Activated T-helper 1 cell treated with anti-CD3 and anti-CD28 coated beads, Interleukin-2, amount 50 U/mL, for 16 hours (primary cell): ENCODE measurements around the gene DNAAF1.
A peak's percentile ranks its signal among the peaks of the same experiment; 100 is the strongest.

Experiments used
- DNase-seq, 2 donors: peaks; one replicate each; pipeline ENCODE4 v3.0.0-alpha.2; 2020; ENCODE audit warnings: low read depth in 1 of 2, low spot score in 1 of 2

Gene DNAAF1

GRCh38 chr16:84121007-84121406, 24.1 kb upstream of the DNAAF1 start:
- DNase-seq, result no peak

DNA sequence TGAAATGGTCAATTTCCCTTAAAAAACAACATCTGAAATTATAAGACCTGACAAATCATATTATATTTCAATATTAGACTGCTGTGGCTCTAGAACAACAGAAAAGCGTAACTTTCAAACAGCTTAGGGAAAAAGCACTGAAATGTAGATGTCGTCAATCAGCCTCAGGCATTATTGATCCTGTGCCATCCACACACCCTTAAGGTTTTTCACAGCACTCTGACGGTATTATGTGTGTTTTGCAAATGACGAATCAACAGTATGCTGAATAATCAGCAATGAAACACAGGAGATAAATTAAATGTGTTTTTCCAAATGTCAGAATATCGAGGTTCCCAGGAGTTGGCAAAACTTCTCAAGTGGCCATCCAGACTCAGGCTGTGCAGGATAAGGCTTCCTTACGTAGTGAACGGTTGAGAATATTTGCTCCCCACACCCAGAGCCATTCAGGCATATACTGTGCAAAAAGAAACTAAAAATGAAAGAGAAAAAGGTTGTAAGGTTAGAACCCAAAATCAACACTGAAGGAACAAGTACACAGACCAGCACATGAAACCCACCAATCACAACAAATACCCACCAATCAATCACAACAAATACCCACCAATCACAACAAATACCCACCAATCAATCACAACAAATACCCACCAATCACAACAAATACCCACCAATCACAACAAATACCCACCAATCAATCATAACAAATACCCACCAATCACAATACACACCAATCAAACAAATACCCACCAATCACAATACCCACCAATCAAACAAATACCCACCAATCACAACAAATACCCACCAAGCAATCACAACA, 20.6 kb upstream of the DNAAF1 start:
- DNase-seq, result no peak

DNA sequence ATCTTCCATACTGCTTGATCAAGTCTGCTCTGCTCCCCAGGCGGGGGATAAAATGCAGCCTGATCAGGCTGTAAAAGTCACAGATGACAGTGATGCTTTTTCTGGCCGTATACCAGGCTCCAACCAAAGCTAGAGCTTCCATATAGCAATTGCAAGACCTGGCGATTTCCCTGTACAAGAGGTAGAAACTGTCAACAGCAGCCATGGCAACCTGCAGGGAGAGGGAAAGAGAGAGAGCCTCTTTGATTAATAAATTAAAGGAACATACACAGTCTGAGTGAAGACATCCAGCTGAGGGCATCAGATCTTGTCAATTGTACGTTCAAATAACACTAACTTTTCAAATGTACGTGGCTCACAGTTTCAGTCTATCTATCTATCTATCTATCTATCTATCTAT, 14.0 kb upstream of the DNAAF1 start:
- DNase-seq, result no peak

- no peak for DNase-seq
Measured at GRCh38 chr16:84132527-84133285, 12.4 kb upstream of the DNAAF1 start.

- DNase-seq, result no peak
Measured at GRCh38 chr16:84136331-84137125, 8.6 kb upstream of the DNAAF1 start.

DNA sequence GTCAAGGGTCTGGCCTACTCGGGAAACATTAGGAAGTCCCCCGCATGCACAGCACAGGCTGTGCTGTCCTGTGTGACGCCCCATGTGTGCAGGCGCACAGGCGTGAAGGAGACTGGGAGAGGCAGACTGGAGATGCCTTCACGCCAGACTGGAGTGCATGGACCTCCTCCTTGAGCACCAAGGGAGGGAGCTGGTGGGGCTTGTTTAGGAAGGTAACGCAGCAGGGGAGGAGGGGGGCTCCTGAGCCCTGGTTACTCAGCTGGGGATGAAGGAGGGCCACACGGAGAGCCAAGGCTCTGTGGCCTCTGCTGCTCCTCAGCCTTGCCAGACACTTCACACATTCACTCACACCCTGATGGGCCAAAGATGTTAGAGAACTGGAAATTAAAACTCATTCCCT, 7.8 kb upstream of the DNAAF1 start:
- DNase-seq, result no peak

GRCh38 chr16:84137769-84138357, 7.2 kb upstream of the DNAAF1 start:
- DNase-seq, result no peak

GRCh38 chr16:84138500-84138823, 6.6 kb upstream of the DNAAF1 start:
- DNase-seq, result no peak

- no peak for DNase-seq
Measured at GRCh38 chr16:84138824-84139627, 6.1 kb upstream of the DNAAF1 start.

DNA sequence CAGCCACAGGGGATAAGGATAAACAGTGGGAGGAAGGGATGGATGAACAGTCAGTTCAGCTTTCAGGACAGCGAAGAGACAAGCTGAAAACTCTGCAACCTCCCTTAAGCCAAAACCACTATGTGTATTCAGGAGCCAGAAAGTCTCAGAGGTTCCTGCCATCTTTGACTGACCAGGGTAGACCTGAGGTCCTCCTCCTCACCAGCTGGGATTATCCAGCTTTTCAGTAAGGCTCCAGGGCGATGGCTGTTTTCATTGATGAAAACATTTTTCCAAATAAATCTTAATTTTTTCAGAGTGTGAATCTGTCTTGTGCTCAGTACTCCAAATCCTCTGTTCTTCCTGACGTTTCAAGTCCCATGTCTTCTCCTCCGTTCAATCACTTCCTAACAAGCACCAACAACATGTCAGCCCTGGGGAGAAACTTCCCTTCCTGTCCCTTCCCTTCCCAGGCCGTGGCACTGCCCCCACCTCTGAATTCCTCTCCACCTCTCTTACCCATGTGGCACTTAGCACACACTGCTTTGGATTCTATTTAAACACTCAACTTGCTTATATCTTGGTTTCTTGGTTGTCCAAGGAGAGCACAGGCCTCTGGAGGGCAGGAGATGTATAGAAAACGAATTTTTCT, 5.4 kb upstream of the DNAAF1 start:
- no peak for DNase-seq

DNA sequence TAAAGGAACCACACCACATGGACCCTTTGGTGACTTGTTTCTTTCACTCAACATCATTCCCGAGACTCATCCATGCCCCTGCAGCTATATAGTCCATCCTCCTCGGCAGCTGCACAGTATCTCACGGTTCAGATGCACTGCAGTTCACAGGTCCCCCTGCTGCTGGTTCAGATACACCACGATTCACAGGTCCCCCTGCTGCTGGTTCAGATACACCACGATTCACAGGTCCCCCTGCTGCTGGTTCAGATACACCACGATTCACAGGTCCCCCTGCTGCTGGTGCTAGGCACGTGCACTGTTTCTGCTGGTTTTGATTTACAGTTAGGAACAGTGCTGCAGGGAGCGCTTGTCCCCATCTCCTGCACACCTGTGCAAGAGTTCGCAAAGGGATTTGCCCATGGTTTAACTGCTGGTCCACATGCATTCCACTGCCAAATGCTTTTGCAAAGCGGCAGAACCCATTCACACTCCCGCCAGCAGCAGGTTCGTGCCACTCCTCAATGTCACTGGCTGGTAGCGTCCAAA, 3.9 kb upstream of the DNAAF1 start:
- no peak for DNase-seq

DNA sequence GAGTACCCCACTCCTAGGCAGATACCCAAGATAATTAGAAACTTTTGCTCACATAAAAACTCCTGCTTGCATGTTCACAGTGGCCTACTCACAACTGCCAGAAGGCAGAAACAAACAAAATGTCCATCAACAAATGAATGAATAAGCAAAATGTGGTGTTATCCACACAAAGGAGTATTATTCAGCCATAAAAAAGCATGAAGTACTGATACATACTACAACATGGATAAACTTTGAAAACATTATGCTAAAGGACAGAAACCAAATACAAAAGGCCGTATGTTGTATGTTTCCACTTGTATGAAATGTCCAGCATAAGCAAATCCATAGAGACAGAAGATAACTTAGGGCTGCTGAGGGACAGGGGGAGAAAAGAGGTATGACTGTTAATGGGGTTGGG, 2.0 kb upstream of the DNAAF1 start:
- DNase-seq, result no peak

DNA sequence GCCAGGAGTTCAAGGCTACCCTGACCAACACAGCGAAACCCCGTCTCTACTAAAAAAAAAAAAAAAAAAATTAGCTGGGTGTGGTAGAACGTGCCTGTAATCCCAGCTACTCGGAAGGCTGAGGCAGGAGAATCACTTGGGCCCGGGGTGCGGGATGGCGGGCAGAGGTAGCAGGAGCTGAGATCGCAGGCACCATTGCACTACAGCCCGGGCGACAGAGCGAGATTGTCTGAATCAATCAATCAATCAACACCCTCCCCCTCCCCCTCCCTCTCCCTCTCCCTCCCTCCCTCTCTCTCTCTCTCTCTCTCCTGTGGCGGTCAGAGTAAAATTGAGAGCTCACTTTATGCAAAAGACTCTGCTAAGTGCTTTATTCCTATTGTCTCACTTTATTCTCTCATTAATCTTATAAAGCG, 1.3 kb upstream of the DNAAF1 start:
- DNase-seq, result no peak

DNA sequence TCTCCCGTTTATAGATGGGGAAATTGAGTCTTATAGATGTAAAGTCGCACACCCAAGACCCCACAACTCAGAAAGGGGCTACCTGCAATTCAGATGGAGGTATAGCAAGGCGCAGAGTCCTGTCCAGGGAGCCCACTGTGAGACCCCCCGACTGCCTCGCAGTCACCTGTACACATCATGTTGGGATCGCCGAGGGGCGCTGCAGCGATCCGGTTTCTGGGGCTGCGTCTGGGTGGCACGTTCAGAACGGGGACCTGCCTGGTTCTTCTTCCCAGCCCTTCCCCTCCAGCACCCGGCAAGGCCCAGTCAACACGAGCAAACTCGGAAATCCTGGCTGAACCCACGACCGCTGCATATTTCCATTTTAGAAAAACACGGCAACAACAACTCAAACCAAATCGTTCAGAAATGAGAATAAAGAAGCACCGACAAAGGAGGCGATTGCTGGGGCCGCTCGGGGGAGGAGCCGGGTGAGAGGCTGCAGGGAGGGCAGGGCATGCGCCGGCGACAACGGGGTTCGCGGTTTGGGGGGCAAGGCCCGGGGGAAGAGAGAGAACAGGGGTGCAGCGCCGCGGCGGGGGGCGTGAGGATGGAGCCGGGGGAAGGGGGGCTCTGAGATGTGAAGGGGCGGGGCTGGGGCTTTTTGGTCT, 774 bp upstream of the DNAAF1 start:
- peak; percentile 14 to 17 for DNase-seq

DNA sequence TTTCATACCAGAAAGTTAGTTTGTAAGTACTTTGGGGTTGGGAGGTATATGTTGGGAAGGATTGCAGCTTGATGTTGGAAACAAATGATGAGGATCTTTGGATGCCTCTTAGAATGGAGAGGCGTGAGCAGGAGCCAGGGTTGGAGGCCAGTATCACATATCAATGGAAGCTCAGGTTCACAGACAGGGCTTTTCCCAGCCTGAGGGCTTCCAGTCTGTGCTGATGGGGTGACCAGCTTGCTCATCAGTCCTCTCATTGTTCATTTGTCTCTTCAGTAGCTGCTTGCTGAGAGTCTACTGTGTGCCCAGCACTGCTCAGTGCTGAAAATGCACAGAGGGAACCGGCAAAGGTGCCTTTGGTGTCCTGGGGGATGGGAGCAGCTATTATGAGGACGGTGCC, 5.8 kb downstream of the DNAAF1 start:
- DNase-seq, result no peak

GRCh38 chr16:84153660-84154214, 8.6 kb downstream of the DNAAF1 start:
- no peak for DNase-seq

GRCh38 chr16:84155226-84155625, 10.1 kb downstream of the DNAAF1 start:
- DNase-seq, result no peak

DNA sequence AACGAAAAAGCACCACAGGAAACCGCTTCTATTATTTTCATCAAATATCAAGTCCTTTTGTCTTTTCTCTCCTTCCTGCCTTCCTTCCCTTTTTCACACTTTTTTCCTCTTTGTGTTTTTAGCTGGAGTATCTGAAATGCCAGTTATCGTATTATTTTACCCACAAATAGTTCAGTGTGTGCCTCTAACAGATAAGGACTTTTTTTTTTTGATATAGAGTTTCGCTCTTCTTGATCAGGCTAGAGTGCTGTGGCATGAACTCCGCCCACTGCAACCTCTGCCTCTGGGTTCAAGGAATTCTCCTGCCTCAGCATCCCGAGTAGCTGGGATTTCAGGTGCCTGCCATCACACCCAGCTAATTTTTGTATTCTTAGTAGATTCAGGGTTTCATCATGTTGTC, 10.7 kb downstream of the DNAAF1 start:
- DNase-seq, result no peak

- DNase-seq, result no peak
Measured at GRCh38 chr16:84156342-84156784, 11.3 kb downstream of the DNAAF1 start.
